GM19043 (cell line): ENCODE data around the gene TMEM247.
"Not testable (repeated sequence)": the region's sequence is repeated elsewhere in the genome, so short reads cannot be mapped to it uniquely, and the experiment has no call there.

Source experiments
- ATAC-seq: cut with Tn5 transposase; IDR thresholded peaks from one replicate; pipeline ENCODE4 v1.9.1; 2021; ENCODE audit warnings: low read depth; ENCODE audit not compliant: unreplicated experiment

TMEM247 gene

GRCh38 chr2:46456789-46457188 lies 22.6 kb upstream of the TMEM247 start:
- no peak for ATAC-seq

GRCh38 chr2:46458763-46459500 lies 20.4 kb upstream of the TMEM247 start:
- ATAC-seq: no peak

DNA sequence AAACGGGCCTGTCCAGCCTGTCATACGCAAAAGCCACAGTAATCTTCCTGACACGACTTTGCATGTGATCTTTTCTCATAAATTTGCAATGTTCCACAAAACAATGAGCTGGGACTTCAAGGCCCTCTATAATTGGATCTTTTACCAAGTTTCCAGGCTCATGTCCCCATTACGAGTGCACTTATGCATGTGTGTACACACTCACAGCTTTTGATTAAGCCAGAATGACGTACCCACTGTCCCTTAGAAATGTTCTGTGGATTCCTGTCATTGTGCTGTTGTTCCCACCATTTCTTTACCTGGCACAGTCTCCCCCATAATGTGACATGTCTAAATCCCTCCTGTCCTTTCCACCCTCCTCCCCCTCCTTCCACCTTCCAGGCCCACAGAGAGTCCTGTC lies 19.7 kb upstream of the TMEM247 start:
- ATAC-seq: no peak

DNA sequence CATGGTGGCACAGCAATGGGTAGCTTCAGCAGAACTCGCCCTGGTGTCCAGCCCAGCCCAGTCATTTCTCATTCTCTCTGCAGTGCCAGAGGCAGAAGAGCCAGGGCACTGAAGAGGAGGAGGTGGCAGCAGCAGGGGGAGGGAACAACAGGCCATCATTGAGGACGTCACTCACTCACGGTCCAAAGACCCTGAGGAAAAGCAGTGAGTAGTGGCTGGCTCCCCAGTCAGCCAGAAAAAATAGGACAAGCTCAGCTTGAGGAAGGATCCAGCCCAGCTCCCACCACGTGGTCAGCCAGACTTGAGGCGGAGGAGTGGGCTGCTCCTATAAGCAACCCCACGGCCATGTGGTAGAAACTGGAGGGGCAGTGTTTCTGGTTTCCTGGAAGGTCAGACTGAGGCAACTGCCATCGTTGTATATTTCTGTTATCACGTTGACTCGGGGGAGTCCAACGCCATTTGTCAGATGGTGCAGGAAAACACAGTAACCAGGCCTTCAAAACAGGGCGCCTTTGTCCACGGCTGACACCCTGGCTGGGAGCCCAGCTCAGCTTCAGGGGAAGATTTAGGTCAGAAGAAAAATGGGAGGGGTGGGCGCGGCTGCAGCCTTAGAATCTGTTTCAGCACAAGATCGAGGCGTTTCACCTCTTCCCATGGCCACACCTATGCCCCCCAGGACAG lies 19.0 kb upstream of the TMEM247 start:
- no peak for ATAC-seq

- ATAC-seq: no peak
Observed at GRCh38 chr2:46461011-46461674, 18.2 kb upstream of the TMEM247 start.

DNA sequence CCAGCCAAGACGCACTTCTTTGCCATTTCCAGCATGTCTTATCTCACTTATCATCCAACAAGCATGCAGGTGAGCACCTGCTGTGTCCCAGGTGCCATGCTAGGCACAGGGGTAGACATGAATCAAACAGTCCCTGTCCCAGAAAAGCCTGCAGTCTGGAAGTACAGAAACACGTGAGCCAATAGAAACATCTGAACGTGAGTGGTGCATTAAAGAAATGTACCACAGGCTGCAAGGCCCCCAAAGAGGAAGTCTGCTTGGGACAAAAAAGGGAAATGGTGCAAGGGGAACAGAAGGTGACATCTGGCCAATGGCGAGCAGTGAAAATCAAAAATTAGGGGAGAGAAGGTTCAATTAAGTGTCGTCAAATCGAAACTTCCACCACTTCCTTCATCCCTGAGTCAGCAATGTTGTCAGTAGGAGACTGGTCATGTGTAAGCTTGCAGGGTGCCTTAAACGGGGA lies 17.6 kb upstream of the TMEM247 start:
- ATAC-seq: no peak

DNA sequence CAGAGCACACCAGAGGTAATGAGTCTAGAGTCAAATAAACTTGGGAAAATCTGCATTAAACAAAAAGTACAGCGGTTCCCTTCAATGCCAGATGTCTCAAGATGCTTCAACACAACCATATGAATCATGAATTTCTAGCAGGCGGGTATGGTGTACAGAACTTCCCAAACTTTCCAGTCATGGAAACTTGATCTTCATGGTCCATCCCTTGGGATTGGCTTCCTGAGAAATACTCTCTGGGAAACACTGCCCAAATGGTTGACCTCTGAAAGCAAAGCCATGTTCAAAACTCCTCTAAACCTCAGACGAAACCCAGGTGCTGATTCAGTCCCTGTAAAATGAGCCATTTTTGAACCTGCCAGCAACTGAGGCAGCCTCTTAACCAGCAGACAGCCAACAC lies 16.4 kb upstream of the TMEM247 start:
- no peak for ATAC-seq

GRCh38 chr2:46469116-46469515 lies 10.2 kb upstream of the TMEM247 start:
- no peak for ATAC-seq

GRCh38 chr2:46469700-46470099 lies 9.7 kb upstream of the TMEM247 start:
- no peak for ATAC-seq

DNA sequence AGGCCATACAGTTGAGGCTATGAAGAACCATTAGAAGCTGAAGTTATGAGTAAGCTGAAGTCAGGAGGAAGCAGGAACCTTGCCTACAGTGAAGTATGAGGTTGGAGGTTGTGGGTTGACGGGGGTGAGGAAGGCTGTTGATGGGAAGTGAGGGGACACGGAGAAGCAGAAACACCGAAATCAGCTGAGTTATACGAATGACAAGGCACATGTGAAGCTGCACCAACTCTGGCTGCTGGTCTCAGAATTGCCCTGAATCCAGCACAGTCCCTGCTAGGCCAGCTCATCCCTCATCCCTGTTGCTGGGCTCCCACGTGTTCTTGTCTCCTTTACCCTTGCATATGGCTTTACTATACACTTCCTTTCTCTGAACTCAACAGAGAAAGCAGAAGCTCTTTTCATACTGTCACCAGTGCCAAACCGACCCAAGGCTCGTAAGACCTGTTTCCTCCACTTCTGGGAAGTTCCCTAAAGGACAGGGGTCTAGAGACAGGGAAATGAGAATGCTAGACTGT lies 9.2 kb upstream of the TMEM247 start:
- ATAC-seq: no peak

DNA sequence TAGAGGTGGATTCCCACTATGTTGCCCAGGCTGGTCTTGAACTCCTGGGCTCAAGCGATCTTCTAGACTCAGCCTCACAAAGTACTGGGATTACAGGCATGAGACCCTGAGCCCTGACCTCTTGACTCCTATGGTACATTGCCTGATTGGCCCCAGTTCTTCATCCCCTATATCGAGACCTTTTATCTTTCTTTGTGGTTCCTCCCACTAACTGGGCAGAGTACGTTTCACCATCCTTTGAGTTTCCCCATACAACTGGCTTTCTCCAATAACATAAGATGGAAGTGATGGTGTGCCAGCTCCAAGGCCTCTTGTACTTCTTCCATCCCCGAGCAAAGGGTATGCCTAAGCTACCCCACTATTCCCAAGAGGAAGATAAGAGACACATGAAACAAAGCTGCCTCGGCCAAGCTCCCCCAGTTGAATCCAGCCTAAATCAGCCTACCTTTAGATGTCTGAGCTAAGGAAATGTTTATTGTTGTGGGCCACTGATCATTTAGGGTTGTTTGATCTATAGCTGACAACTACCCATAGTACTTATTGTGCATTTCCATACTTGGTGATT lies 8.3 kb upstream of the TMEM247 start:
- no peak for ATAC-seq

- no peak for ATAC-seq
Observed at GRCh38 chr2:46471697-46472096, 7.7 kb upstream of the TMEM247 start.

DNA sequence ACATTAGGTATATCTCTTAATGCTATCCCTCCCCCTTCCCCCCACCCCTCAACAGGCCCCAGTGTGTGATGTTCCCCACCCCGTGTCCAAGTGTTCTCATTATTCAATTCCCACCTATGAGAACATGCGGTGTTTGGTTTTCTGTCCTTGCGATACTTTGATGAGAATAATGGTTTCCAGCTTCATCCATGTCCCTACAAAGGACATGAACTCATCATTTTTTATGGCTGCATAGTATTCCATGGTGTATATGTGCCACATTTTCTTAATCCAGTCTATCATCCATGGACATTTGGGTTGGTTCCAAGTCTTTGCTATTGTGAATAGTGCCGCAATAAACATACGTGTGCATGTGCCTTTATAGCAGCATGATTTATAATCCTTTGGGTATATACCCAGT lies 7.2 kb upstream of the TMEM247 start:
- not testable (repeated sequence) for ATAC-seq

DNA sequence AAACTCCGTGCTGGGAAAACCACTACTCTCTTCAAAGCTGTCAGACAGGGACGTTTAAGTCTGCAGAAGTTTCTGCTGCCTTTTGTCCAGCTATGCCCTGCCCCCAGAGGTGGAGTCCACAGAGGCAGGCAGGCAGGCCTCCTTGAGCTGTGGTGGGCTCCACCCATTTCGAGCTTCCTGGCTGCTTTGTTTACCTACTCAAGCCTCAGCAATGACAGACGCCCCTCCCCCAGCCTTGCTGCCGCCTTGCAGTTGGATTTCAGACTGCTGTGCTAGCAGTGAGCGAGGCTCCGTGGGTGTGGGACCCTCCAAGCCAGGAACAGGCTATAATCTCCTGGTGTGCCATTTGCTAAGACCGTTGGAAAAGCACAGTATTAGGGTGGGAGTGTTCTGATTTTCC lies 1.9 kb upstream of the TMEM247 start:
- ATAC-seq: not testable (repeated sequence)

GRCh38 chr2:46477925-46478324 lies 1.4 kb upstream of the TMEM247 start:
- no peak for ATAC-seq

DNA sequence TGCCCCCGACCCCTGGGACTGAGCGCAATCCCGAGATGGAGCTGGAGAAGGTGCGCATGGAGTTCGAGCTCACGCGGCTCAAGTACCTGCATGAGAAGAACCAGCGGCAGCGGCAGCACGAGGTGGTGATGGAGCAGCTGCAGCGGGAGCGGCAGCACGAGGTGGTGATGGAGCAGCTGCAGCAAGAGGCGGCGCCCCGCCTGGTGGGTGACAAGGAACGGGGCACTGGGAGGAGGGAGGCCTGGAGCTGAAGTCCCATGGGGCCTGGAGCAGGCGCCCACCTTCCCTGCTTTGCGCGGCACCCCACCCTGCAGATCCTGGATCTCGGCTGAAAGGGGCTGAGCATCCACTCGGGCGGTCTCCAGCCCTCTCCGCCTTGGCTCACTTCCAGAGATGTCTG lies 1.2 kb downstream of the TMEM247 start:
- no peak for ATAC-seq

DNA sequence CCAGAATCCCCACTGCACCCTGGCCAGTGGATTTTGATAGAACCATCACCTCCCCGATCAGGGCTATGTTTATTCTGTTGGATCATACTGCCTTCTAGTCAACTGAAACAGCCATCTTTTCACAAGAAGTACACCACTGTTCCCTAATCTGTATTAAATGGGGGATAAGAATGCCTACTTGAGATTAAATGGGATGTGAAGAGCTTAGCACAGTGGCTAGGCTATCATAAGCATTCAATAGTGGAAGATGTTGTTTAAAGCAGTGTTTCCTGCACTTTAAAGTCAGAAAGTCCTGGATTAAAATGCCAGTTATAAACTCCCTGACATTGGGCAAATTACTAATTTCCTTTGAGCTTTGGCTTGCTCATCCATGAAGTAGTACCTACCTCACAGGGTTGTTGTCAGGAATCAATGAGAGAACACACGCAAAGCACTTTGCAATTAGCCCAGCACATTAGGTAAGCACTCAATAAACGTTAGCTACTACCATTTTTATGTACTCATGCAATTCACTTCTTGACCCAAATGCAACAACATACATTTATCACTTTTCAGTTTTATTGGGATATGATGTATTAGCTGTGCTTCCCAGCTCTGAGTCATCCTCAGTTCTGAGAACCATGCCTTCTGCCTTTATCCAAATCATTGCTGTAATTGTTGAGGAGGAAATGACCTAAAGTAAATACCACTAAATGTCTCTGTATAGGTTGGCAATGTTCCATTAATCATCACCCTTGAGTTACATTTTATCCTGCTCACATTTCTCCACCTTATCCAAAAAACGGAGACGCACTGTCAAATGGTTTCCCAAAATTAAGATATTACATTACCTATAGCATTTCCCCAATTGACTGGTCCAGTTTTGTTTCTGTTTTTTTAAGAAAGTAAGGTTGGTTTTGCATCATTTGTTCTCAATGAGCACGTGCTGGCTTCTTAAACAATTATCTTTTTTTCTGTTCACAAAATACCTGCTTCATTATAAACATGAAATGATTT lies 2.1 kb downstream of the TMEM247 start:
- ATAC-seq: no peak

- no peak for ATAC-seq
Observed at GRCh38 chr2:46482490-46482889, 3.1 kb downstream of the TMEM247 start.

- ATAC-seq: no peak
Observed at GRCh38 chr2:46485002-46485401, 5.6 kb downstream of the TMEM247 start.

- ATAC-seq: no peak
Observed at GRCh38 chr2:46486436-46486835, 7.1 kb downstream of the TMEM247 start.
